ENCODE results near the gene EFCAB10.

EFCAB10 gene

DNA sequence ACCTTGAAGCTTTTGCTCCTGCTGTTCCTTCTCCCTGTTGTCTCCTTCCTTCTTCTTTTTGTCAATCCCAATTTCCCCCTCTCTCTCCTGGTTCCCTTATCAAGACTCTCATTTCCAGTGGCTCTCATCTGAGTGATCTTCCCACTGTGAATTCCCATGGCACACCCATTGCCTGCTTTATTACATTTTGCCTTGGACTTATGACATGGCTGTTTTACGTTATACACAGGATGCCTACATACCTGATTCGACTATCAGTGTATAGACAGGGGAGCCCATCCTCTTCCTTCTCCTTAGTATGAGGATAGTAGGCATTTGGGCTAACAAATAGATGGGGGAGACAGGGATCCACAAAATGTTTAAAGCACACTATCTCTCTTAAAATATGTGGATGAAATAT lies 39.9 kb upstream of the EFCAB10 start:
- H3K4me3 ChIP-seq (ENCODE audit: low read depth, low read length): no peak overlapping the region
- TF ChIP-seq, protein P1, sequence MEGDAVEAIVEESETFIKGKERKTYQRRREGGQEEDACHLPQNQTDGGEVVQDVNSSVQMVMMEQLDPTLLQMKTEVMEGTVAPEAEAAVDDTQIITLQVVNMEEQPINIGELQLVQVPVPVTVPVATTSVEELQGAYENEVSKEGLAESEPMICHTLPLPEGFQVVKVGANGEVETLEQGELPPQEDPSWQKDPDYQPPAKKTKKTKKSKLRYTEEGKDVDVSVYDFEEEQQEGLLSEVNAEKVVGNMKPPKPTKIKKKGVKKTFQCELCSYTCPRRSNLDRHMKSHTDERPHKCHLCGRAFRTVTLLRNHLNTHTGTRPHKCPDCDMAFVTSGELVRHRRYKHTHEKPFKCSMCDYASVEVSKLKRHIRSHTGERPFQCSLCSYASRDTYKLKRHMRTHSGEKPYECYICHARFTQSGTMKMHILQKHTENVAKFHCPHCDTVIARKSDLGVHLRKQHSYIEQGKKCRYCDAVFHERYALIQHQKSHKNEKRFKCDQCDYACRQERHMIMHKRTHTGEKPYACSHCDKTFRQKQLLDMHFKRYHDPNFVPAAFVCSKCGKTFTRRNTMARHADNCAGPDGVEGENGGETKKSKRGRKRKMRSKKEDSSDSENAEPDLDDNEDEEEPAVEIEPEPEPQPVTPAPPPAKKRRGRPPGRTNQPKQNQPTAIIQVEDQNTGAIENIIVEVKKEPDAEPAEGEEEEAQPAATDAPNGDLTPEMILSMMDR (IDR thresholded peaks at IDR 0.05; ENCODE audit: insufficient read depth, low read length, missing control alignments): no peak
- no peak for DNase-seq (ENCODE audit: low read depth, low spot score)
- ChIA-PET CTCF (no interaction called here), POLR2A (no interaction called here)

DNA sequence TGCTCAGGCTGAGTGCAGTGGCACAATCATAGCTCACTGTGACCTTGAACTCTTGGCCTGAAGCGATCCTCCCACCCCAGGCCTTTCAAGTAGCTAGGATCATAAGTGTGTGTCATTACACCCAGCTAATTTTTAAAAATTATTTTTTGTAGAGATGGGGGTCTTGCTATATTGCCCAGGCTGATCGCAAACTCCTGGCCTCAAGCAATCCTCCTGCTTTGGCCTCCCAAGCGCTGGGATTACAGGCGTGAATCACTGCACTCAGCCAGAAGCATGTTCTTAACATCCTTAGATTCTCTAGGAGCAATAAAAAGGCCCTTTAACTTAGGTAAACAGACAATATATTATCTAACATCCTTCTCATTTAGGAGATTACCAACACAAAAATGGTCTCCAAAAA lies 38.3 kb upstream of the EFCAB10 start:
- no peak overlapping the region for H3K4me3 ChIP-seq (ENCODE audit: low read depth, low read length)
- ChIA-PET POLR2A (no interaction called here), CTCF (interaction anchor here (0.9 kb wide), 1 partner anchor 30 kb away, joined by 3 read pairs; no protein-coding TSS in a partner anchor)
- no peak for DNase-seq (ENCODE audit: low read depth, low spot score)
- TF ChIP-seq, protein P1 (IDR thresholded peaks at IDR 0.05; ENCODE audit: insufficient read depth, low read length, missing control alignments): no peak

DNA sequence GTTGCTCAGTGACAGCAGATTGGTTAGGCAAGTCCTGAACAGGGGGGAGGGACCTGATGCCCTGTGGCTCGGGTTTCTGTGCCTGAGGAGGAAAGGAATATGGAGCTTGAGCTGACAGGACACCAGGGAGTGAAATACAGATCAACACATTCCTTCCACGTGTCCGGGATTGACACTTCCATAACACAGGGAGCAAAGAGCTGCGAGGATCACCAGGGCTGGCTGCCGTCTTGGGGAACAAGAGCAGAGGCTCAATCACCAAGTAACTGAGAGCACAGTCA lies 36.7 kb upstream of the EFCAB10 start:
- POLR2A ChIA-PET: no interaction called here
- TF ChIP-seq, protein P1 (IDR thresholded peaks at IDR 0.05; ENCODE audit: insufficient read depth, low read length, missing control alignments): no peak
- DNase-seq (ENCODE audit: low read depth, low spot score): no peak
- no peak overlapping the region for H3K4me3 ChIP-seq (ENCODE audit: low read depth, low read length)
- CTCF ChIA-PET: interaction anchor here (1.0 kb wide), 1 partner anchor 29 kb away, joined by 3 read pairs; no protein-coding TSS in a partner anchor

DNA sequence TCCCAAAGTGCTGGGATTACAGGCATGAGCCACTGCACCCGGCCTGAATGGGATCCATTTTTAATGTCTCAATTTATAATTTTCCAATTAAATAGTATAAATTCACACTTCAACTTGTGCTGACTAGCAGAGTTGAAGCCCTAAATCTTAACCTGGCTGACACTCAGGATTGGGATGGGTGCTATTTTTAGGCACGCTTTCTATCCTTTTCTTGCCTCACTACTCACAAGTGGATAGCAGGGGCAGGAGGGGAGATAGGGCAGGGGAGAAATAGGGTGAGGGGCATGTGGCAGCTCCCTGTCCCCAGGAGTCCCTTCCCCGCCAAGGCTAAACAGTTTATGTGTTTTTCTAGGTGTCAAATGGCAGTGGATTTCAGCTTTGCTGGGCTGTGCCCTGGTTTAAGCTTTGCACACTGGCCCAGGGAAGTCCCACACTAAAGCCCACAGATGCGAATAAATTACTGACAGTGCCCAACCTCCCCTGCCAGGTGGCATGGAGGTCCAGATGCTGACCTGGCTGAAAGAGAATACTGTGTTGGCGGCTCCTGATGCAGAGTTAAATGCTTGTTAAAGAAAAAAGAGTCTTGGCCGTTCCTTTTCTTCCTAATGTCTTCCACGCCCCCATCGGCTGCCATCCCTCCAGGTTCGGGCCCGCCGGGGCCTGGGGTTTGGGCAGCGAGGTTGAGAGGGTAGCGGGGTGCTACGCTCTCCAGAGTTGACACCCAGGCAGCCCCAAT lies 36.2 kb upstream of the EFCAB10 start:
- TF ChIP-seq, protein P1 (IDR thresholded peaks at IDR 0.05; ENCODE audit: insufficient read depth, low read length, missing control alignments): no peak
- no peak for DNase-seq (ENCODE audit: low read depth, low spot score)
- CTCF ChIA-PET: interaction anchor here (1.0 kb wide), 1 partner anchor 29 kb away, joined by 3 read pairs; no protein-coding TSS in a partner anchor
- no peak overlapping the region for H3K4me3 ChIP-seq (ENCODE audit: low read depth, low read length)
- POLR2A ChIA-PET: no interaction called here

DNA sequence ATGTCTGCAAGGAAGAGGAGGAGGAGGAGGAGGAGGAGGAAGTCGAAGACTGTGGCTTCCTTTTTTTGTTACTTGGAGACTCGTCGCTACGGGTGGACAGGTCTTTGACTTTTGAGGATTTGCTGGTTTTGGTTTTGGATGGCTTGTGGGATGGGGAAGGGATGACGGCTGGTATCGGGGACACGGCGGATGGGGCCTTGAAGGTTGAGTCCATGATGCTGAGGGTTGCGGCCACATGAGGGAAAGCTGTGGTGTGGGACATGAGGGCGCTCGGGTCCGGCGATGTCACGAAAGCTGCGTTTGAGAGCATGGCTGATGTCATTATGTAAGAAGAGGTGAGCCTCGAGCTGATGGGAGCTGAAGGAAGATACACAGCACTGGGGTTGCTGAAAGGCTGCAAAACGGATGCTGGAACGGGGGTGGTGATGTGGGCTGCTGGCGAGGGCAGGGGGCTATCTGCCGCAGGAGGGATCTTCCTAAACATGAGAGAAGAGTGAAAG lies 33.1 kb upstream of the EFCAB10 start:
- CTCF ChIA-PET: no interaction called here
- TF ChIP-seq, protein P1 (IDR thresholded peaks at IDR 0.05; ENCODE audit: insufficient read depth, low read length, missing control alignments): no peak
- DNase-seq (ENCODE audit: low read depth, low spot score): no peak
- POLR2A ChIA-PET: no interaction called here
- no peak overlapping the region for H3K4me3 ChIP-seq (ENCODE audit: low read depth, low read length)

DNA sequence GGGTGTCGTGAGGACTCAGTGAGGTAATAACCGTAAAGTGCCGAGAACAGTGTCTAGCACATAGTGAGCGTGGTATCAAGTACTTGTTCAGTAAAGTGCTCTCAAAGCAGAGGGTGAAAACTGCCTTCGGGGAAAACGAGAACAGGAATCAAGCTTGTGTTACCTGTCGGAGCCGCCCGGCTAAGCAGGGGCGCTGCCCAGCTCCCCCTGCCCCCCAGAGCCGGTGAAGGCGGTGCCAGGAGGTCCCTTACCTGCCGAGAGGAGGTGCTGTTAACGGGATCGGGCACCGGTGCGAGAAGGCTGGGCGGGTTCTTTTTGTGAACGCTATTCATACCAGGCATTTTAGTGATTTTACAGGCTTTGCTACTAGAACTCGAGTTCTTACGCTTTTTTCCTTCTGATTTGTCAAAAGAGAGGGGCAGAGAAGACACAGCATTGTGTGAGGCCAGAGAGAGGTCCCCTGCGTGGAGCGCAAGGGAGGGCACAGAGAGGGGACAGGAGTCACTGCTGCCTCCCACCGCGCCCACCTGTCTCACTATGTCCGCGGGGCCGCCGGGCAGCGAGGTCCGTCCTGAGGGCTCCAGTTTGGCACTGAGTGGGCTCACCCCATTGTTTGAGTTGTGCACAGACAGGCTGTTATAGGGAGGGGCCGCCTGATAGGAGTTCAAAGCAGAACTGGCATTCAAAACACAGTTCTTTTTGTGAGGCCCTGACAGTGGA lies 32.5 kb upstream of the EFCAB10 start:
- ChIA-PET POLR2A (no interaction called here), CTCF (interaction anchor here (1.1 kb wide), 1 partner anchor 10 kb away, joined by 3 read pairs; no protein-coding TSS in a partner anchor)
- H3K4me3 ChIP-seq (ENCODE audit: low read depth, low read length): no peak overlapping the region
- DNase-seq (ENCODE audit: low read depth, low spot score): no peak
- TF ChIP-seq, protein P1 (IDR thresholded peaks at IDR 0.05; ENCODE audit: insufficient read depth, low read length, missing control alignments): no peak
